K562 (cell line): ENCODE results near the gene POLR3GL. TPM values are rescaled to one million over a fixed set of nuclear protein-coding genes. Genes with fewer than 3 reads are reported as not detected.

Source experiments
- AFF4 ChIP-seq: sonication (generic); formaldehyde crosslinking; IDR thresholded peaks from 2 replicates; pipeline ENCODE4 v1.8.0; 2023; ENCODE audit warnings: mild to moderate bottlenecking, missing genetic modification reagents
- ARID3B ChIP-seq: fragments of 250-450 bp; sonication (Bioruptor Pico); IDR thresholded peaks from 2 replicates; pipeline ENCODE4 v1.4.0; 2020; ENCODE audit warnings: borderline replicate concordance
- BRF1 ChIP-seq: IDR thresholded peaks from 3 replicates; pipeline ENCODE4 v1.6.1; 2011; ENCODE audit warnings: borderline replicate concordance, mild to moderate bottlenecking; ENCODE audit not compliant: insufficient read length; ENCODE audit errors: extremely low read depth
- CREB3L1 ChIP-seq: fragments of 450-650 bp; IDR thresholded peaks from 2 replicates; pipeline ENCODE4 v1.6.1; 2014; ENCODE audit warnings: low read depth, mild to moderate bottlenecking, moderate library complexity, borderline replicate concordance
- ESRRA ChIP-seq: fragments of 450-650 bp; IDR thresholded peaks from 2 replicates; pipeline ENCODE4 v1.6.1; 2014; ENCODE audit warnings: low read depth, mild to moderate bottlenecking, moderate library complexity, borderline replicate concordance
- EZH2 ChIP-seq: IDR thresholded peaks from 2 replicates; pipeline ENCODE4 v1.6.1; 2012; ENCODE audit warnings: low read depth, mild to moderate bottlenecking, inconsistent platforms, low read length, borderline replicate concordance
- FIP1L1 ChIP-seq: fragments of 200-400 bp; formaldehyde crosslinking; IDR thresholded peaks from 2 replicates; pipeline ENCODE4 v1.6.1; 2018; ENCODE audit warnings: mild to moderate bottlenecking, low read depth, low read length; ENCODE audit not compliant: poor library complexity, severe bottlenecking
- FOXM1 ChIP-seq, 2 experiments: fragments of 450-650 bp in 1 of 2; sonication (generic) in 1 of 2; formaldehyde crosslinking in 1 of 2; IDR thresholded peaks; 2 replicates each; pipeline versions ENCODE4 v1.6.1 to v1.9.0; 2017 to 2022; ENCODE audit warnings: low read depth in 2 of 2, mild to moderate bottlenecking in 2 of 2, missing genetic modification reagents in 1 of 2, moderate library complexity in 1 of 2
- HCFC1 ChIP-seq: IDR thresholded peaks from 2 replicates; pipeline ENCODE4 v1.6.1; 2012; ENCODE audit warnings: low read depth, low read length, improper control_type of control experiment
- KAT2B ChIP-seq: IDR thresholded peaks from one replicate; pipeline ENCODE4 v1.6.1; 2012; ENCODE audit warnings: low read depth, mild to moderate bottlenecking, control low read depth, inconsistent platforms, low read length, moderate library complexity
- MED1 ChIP-seq: sonication (generic); formaldehyde crosslinking; IDR thresholded peaks from 2 replicates; pipeline ENCODE4 v1.8.1; 2023; ENCODE audit warnings: missing genetic modification reagents, borderline replicate concordance
- POLR2B ChIP-seq: fragments of 450-650 bp; IDR thresholded peaks from 2 replicates; pipeline ENCODE4 v1.6.1; 2018; ENCODE audit warnings: low read depth; ENCODE audit not compliant: partially characterized antibody
- SRF ChIP-seq, 2 experiments: fragments of 250-450, 450-650 bp in 1 of 2; sonication (Bioruptor Pico) in 1 of 2; sonication (generic) in 1 of 2; formaldehyde crosslinking; IDR thresholded peaks; 2 replicates each; pipeline versions ENCODE4 v1.5.0 to v1.5.1; 2020 to 2022; ENCODE audit warnings: mild to moderate bottlenecking in 1 of 2, missing genetic modification reagents in 1 of 2
- TCF3 ChIP-seq: sonication (generic); formaldehyde crosslinking; IDR thresholded peaks from 2 replicates; pipeline ENCODE4 v1.4.0; 2020; ENCODE audit warnings: mild to moderate bottlenecking, missing genetic modification reagents
- ZNF23 ChIP-seq: fragments of 250-450 bp; sonication (Bioruptor Pico); IDR thresholded peaks from 2 replicates; pipeline ENCODE4 v1.4.0; 2020; ENCODE audit warnings: mild to moderate bottlenecking
- polyA plus RNA-seq, 8 experiments: library from polyadenylated mRNA; depleted of rRNA in 4 of 8; stranded (reverse) in 5 of 8; unstranded in 3 of 8; fragments of >200 nt; fragmentation: Nextera tagmentation in 2 of 8; fragmentation: Illumina TruSeq in 1 of 8; extraction: Ambion mirVana in 2 of 8; extraction: Trizol in 1 of 8; gene quantifications; 2 replicates each; pipeline versions ENCODE4 v1.2.1 to v1.2.3, GENCODE V29; 2011 to 2014; ENCODE audit warnings: inconsistent platforms in 1 of 8, missing spikeins in 1 of 8
- total RNA-seq, 7 experiments: library from RNA; depleted of rRNA in 6 of 7; stranded (reverse); fragments of >200 nt in 6 of 7; fragmentation: Illumina TruSeq in 2 of 7; extraction: Trizol in 2 of 7; gene quantifications; 2 replicates each; pipeline versions ENCODE4 v1.2.1 to v1.2.3, GENCODE V29; 2011 to 2021; ENCODE audit warnings: low replicate concordance in 1 of 7
- TF ChIP-seq, protein P1 (sequence below), 2 experiments: fragments of 450-650 bp in 1 of 2; IDR thresholded peaks; 2 replicates each; pipeline ENCODE4 v1.6.1; 2011 to 2017; ENCODE audit warnings: low read depth in 2 of 2, antibody characterized with exemption in 1 of 2, borderline replicate concordance in 1 of 2, low read length in 1 of 2, mild to moderate bottlenecking in 1 of 2, mixed read lengths in 1 of 2; ENCODE audit not compliant: control insufficient read depth in 1 of 2

Gene POLR3GL
- total and polyA plus RNA-seq, 9 of the 15 experiments (the other 6 are each of a cell fraction or from before 2014, with no cell fraction given): 14.6 to 48.4 (median 38.2) TPM

DNA sequence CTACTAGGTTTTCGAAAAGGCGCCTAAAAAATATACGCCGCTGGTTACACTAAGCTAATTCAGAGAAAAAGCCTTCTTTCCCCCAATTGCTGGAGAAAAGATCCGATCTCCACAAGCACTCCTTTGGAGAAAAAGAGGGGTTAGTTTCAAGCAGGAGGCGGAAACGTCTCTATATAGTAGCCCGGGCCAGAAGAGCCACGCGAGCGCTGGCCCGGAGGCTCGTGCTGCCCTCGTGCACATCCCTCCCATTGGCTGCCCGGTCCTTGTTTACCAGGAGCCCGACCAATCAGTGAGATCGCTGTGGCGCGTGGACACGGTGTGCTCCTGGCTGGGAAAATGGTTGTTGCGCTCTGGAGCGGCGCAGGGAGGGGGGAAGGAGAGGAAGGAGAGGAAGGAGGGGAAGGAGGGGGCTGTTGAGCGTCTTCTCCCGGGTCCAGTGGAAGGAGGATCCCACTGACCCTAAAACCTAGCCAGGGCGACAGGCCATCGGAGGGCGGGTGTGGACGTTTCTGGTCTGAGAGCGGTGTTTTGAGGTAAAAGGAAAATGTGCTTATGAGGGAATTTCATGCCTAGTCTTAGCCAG is 32.0 kb downstream of the POLR3GL start, which contains the start of gene TXNIP (continued):
- TF ChIP-seq TCF3 (CRISPR knock-in tag): no peak; the same call in none of the 2 replicates
- no peak for TF ChIP-seq FIP1L1
- TF ChIP-seq HCFC1: no peak
- peak; percentile 66; the same call in 1 of the 2 replicates for TF ChIP-seq CREB3L1
- no peak for TF ChIP-seq ZNF23 (CRISPR knock-in tag)
- no peak for TF ChIP-seq BRF1
- no peak; a peak in 1 of 4 replicates for TF ChIP-seq SRF (CRISPR knock-in tag; IDR thresholded peaks at IDR 0.05)
- peak; percentile 99 for TF ChIP-seq POLR2B
- TF ChIP-seq ARID3B (CRISPR knock-in tag): no peak
- peak; percentile 82 for TF ChIP-seq FOXM1 (IDR thresholded peaks at IDR 0.05; ENCODE audit: low read depth)
- TF ChIP-seq FOXM1 (CRISPR knock-in tag; IDR thresholded peaks at IDR 0.05; ENCODE audit: low read depth): 0 out of 2 replicates have a peak, but pooled peaks have one; percentile 52
- TF ChIP-seq ESRRA: peak; percentile 67; the same call in 1 of the 2 replicates
- no peak for TF ChIP-seq MED1
- TF ChIP-seq EZH2: no peak
- no peak for TF ChIP-seq KAT2B
- TF ChIP-seq, protein P1, sequence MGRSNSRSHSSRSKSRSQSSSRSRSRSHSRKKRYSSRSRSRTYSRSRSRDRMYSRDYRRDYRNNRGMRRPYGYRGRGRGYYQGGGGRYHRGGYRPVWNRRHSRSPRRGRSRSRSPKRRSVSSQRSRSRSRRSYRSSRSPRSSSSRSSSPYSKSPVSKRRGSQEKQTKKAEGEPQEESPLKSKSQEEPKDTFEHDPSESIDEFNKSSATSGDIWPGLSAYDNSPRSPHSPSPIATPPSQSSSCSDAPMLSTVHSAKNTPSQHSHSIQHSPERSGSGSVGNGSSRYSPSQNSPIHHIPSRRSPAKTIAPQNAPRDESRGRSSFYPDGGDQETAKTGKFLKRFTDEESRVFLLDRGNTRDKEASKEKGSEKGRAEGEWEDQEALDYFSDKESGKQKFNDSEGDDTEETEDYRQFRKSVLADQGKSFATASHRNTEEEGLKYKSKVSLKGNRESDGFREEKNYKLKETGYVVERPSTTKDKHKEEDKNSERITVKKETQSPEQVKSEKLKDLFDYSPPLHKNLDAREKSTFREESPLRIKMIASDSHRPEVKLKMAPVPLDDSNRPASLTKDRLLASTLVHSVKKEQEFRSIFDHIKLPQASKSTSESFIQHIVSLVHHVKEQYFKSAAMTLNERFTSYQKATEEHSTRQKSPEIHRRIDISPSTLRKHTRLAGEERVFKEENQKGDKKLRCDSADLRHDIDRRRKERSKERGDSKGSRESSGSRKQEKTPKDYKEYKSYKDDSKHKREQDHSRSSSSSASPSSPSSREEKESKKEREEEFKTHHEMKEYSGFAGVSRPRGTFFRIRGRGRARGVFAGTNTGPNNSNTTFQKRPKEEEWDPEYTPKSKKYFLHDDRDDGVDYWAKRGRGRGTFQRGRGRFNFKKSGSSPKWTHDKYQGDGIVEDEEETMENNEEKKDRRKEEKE (IDR thresholded peaks at IDR 0.05; ENCODE audit: borderline replicate concordance in 1 of 2, control insufficient read depth in 1 of 2, low read depth in 2 of 2, low read length in 1 of 2): peak; percentile 94 to 100
- TF ChIP-seq AFF4: no peak; the same call in none of the 2 replicates
